NCI-H526 (cell line): Measurements from ENCODE around the gene NACA.

Experiments used
- DNase-seq, 2 experiments: peaks; one replicate each; lab custom pipeline; 2025; lab: John Stamatoyannopoulos, UW

The NACA gene

GRCh38 chr12:56687223-56688128 lies 37.6 kb downstream of the NACA start:
- peak; percentile 62 to 64 for DNase-seq

DNA sequence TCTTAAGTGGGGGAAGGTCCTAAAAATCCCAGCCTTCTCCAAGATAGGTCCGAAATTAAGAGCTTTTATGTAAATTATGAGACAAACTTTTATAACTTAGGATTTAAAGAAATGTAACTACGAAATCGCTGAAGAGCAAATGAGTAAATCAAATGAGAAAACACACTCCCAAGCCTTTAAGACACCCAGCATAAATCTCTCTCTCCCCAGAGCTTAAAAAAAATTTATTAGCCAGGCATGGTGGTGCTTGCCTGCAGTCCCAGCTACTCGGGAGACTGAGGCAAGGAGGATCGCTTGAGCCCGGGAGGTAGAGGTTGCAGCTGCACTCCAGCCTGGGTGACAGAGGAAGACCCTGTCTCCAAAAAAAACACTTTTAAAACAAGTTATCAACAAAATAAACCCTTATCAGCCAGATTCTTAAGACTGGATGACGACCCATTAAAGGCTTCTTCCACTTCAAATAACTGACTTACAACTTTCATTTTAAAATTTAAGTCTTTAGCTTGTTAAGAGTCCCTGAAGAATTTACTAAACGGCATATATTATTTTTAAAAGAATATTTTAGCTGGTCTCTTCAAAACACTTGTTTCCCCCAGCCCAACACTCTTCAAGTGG lies 40.2 kb downstream of the NACA start:
- DNase-seq: no peak

DNA sequence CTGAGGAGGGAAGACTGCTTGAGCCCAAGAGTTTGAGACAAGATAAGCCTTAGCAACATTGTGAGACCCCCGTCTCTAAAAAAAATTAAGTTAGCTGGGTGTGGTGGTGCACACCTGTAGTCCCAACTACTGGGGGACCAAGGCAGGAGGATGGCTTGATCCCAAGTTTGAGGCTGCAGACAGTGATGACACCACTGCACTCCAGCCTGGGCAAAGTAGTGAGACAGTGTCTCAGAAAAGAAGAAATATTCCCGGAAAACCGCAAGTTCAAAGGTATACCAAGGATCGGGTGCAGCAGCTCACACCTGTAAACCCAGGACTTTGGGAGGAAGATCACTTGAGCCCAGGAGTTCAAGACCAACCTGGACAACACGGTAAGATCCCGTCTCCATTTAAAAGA lies 42.8 kb downstream of the NACA start:
- no peak for DNase-seq

GRCh38 chr12:56679883-56680575 lies 45.1 kb downstream of the NACA start:
- no peak for DNase-seq

- DNase-seq: no peak
These were observed 46.2 kb downstream of the NACA start for GRCh38 chr12:56678852-56679251.

DNA sequence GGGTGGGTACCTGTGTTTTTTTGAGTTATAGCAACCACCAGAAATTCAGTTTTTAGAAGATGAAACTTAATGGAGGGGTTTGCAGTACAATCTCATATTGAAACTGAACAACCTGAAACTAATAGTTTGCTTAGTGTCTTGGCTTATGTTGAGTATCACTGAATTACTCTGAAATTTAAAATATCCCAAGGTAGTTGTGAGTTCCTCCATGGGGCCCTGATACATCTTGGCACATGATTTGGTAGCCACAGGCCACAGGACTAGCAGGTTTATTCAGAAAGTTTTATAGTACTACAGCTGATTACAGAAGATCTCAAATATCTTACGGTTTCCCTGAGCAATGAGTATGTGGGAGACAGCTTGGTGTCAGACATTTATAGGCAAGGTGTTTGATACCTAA lies 47.4 kb downstream of the NACA start:
- DNase-seq: no peak

DNA sequence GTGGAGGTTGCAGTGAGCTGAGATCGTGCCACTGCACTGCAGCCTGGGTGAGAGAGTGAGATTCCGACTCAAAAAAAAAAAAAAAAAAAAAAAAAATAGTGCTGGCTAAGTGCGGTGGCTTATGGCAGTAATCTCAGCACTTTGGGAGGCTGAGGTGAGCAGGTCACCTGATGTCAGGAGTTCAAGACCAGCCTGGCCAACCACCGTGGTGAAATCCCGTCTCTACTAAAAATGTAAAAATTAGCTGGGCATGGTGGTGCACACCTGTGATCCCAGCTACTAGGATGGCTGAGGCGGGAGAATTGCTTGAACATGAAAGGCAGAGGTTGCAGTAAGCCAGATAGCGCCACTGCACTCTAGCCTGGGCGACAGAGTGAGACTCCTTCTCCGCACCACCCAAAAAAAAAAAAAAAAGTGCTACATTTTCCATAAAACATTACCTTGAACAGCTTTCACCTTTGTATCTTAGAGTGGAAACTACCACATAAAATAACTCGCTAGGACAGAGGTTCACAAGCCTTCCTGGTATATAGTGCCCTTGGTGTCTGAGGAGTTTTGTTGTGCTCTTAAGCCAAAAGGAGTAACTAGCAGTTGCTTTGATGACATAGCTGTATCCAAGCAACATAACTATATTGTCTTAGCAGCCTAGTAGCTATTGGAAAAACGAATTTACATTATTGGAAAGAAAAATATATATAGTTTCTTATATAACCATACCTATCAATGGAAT lies 48.1 kb downstream of the NACA start:
- no peak for DNase-seq

DNA sequence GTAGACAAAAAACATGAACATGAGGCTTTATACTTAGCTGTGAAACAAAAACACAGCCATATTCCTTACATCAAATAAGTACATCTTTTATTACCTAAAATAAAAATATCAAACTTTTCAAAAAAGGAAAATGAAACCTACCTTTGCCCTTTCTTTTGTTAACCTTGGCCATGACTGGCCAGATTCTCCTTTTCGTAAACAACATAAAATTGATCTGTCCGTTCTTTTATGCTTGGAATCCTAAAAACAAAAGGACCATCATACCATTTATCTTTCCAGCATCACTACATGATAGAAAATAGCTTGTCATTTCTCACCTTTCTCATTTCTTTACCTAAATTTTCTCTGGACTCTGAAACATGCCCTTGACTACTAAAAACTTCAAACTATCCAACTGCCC lies 53.5 kb downstream of the NACA start:
- DNase-seq: no peak

GRCh38 chr12:56670836-56671235 lies 54.3 kb downstream of the NACA start:
- no peak for DNase-seq

- DNase-seq: no peak
These were observed 57.0 kb downstream of the NACA start for GRCh38 chr12:56668197-56668457.
